Measurements from ENCODE around the gene VRK2.
"Not testable (repeated sequence)": the region's sequence is repeated elsewhere in the genome, so short reads cannot be mapped to it uniquely, and the experiment has no call there.

The VRK2 gene

GRCh38 chr2:58110765-58111164 is 64.2 kb downstream of the VRK2 start:
- no peak for DNase-seq

DNA sequence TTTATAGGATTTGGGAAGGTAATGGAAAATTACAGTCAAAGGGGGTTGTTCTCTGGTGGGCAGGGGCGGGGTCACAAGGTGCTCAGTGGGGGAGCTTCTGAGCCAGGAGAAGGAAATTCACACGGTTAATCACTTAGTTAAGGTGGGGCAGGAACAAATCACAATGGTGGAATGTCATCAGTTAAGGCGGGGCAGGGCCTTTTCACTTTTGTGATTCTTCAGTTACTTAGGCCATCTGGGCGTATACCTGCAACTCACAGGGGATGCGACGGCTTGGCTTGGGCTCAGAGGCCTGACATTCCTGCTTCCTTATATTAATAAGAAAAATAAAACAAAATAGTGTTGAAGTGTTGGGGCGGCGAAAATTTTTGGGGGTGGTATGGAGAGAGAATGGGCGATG is 67.0 kb downstream of the VRK2 start:
- not testable (repeated sequence) for DNase-seq

DNA sequence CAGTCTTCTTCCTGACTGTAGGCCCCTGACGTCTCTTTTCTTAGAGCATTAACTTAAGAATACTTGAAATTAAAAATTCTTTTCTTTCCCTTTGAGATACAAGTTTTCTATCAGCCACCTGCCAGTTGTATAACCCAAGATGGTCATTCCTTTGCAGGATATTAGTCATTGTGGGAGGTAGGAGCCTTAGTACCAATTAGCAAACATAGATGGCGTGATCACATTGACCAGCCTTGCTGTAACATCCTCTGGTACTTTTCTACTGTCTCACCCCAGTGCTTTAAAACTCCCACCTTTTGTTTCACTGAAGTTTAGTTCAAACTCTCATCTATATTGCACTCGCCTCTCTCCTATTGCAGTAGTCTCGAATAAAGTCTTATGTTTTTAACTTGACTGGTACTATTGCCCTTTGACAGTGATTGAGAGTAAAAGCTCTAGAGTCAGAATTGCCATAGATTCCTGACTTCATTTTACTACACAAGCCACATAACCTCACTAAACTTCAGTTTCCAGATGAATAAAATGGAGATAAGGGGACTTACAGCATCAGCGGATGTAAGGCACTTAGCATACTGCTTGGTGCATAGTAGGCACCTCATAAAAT is 74.1 kb downstream of the VRK2 start:
- DNase-seq: no peak

DNA sequence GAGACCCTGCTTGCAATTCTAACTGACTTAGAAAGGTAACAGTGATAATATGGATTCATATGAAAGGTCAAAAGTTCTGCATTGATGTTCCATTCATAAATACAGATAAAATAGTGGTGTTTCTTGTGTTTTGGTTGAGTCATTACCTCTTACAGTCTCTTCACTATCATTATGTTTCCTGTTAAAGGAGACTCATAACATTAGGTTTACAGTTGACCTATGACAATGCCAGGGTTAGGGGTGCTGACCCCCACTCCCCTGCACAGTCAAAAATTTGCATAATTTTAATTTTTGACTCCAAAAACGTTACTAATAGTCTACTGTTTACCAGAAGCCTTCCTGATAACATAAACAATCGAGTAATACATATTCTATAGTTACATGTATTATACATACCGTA is 75.4 kb downstream of the VRK2 start:
- DNase-seq: no peak

- no peak for DNase-seq
These were observed 75.9 kb downstream of the VRK2 start for GRCh38 chr2:58122540-58122939.

GRCh38 chr2:58127111-58127510 is 80.5 kb downstream of the VRK2 start:
- no peak for DNase-seq

DNA sequence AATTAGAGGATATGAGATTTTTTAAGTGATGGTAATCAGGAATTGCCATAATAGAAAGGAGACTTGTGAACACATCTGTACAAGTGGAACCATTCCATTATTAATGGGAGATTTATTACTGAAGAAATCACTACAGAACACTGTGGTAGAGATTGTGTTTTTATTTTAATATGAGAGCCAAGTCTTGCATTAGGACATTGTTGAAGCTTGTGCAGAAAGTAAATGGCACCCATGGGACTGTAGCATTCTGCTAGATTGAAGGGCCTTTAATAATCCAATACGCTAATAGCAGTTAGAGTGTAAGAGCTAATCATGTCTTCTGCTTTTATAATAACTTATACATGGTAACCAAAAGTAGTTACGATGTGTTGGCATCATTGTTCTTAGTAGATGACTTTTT is 83.6 kb downstream of the VRK2 start:
- no peak for DNase-seq

DNA sequence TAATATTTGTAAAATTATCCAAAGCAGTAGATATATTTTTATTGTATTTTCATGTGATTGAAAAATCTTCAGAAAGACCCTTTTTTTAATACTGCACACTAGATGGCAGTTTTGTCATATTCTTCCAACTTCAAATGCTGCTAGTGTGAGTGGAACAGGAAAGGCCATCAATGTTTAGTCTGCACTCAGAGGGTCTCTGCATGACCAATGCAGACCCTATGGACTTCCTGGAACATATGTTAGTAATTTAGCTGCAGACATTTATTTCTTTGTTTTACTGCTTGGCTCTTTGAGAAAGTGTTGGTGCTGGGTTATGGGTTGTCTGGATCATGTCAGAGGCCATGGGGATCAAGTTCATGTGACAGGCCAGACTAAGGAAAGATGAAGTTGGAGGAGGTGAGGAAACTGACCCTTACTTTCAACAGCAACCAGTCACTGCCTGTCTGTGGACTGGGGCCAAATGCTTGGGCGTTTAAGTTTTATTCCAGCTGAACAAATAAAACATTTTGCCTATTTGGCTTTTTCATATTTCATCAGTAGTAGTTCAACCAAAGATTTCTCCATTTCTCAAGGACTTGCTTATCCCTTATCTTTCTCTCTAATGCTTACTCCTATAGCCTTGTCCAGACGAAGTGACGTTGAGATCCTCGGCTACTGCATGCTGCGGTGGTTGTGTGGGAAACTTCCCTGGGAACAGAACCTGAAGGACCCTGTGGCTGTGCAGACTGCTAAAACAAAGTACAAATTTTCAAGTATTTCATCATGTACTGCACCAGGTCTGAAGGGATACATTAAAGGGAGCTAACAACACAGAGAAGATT is 84.8 kb downstream of the VRK2 start:
- no peak for DNase-seq

GRCh38 chr2:58133395-58133794 is 86.8 kb downstream of the VRK2 start:
- DNase-seq: no peak

DNA sequence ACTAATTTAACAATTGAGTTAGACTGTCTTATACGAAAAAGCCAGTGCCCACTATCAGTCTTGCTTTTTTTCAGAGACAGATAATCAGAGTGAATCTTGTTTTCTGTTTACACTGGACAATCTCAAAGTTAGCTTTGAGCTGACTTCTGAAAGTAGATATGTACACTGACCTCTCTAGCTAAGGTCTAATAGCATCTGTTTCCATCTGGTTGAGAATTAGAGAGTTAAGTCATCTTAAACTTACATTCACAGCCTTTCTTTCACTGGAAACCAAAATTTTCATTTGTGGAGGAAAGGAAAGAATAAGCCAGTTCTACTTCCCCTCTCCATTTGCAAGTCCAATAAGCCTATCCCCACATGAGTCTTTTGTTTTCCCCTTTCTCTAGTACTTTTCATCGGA is 89.3 kb downstream of the VRK2 start:
- DNase-seq: no peak

GRCh38 chr2:58137221-58137620 is 90.6 kb downstream of the VRK2 start:
- DNase-seq: no peak

GRCh38 chr2:58137856-58138255 is 91.2 kb downstream of the VRK2 start:
- DNase-seq: no peak

DNA sequence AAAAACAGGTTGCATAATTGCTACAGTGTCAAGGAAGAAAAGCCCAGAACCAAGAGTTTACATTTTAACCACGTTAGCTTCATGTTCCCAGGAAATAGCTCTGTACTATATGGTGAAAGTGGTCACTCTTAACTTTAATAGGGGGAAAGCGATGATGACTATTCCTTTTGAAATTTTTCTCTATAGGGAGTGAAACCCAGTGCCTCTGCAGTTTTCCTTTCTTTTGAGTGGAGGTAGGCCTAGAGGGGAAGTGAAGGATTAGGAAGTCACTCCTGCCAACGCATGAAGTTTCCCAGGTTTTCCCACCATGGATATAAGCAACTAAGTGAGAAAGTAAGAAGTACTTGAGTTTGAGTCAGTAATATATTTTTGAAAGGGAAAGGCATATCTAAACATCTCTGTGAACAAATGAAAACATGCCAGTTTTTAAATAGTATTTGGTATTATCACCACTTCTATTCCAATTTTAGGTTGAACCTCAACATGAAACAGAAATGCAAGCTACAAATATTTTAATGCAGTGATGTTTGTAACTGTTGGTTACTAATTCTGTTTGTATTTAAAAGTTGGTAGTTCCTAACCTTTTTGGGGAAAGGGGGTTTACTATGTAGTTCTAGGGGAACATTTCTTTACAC is 91.9 kb downstream of the VRK2 start:
- no peak for DNase-seq

- no peak for DNase-seq
These were observed 94.0 kb downstream of the VRK2 start for GRCh38 chr2:58140508-58141072.

GRCh38 chr2:58145769-58146168 is 99.2 kb downstream of the VRK2 start:
- DNase-seq: not testable (repeated sequence)

GRCh38 chr2:58146707-58147106 is 100.1 kb downstream of the VRK2 start:
- no peak for DNase-seq

GRCh38 chr2:58155160-58155778 is 108.7 kb downstream of the VRK2 start:
- DNase-seq: no peak

DNA sequence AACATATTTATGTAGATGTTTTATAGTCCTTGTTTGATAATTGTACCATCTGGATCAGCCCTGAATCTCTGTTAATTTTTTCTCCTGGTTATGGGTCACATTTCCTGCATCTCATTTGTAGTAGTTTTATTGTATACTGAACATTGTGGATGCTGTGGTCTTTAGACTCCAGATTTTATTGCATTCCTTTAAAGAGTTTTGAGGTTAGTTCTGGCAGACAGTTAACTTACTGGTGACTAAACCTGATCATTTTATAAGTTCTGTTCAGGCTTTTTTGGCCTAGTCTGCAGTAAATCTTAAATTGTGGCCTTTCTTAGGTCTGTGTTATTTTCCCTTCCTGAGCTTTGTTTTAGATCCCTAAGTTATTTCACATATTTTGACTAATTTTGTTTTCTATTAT is 110.2 kb downstream of the VRK2 start:
- DNase-seq: no peak

- DNase-seq: no peak
These were observed 111.1 kb downstream of the VRK2 start for GRCh38 chr2:58157754-58158153.

DNA sequence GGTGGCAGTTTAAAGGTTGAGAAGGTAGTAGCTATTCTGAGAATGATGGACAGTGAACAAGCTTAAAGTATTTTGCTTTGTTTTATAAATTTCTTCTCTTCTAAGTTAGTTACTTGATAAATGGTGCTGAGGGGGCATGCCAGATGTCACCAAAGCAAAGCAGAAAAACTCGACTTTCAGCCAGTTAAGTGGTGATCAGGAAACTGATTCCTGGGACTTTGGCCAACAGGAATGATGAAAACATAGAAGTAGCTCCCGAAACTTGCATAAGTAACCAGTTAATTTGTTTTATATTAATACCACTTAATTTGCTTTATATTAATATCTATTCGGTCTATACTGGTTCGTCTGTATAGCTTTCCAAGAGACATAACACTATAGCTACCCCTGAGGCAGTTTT is 111.9 kb downstream of the VRK2 start:
- no peak for DNase-seq

DNA sequence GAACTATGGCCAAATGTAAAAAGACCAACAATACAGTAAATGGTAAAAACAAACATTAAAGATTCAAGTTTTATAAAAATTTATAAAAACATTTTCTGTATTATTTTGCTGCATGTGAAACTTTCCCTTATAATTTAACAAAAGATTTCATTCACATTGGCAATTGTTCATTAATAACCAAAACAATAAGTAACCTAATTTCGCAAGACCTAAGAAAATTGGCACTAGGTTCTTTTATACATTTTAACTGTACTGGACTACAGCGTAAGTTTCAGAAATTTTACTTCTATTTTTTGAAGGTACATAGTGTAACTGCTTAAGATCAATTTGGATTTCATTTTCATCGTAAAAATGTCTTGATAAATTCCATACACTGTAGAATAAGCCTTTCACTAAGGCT is 117.3 kb downstream of the VRK2 start:
- DNase-seq: no peak

- peak; percentile 23 for DNase-seq
These were observed 121.5 kb downstream of the VRK2 start for GRCh38 chr2:58168130-58168529.

DNA sequence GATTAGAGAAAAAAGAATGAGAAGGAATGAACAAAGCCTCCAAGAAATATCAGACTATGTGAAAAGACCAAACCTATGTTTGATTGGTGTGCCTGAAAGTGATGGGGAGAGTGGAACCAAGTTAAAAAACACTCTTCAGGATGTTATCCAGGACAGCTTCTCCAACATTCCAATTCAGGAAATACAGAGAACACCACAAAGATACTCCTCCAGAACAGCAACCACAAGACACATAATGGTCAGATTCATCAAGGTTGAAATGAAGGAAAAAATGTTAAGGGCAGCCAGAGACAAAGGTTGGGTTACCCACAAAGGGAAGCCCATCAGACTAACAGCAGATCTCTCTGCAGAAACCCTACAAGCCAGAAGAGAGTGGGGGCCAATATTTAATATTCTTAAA is 123.2 kb downstream of the VRK2 start:
- DNase-seq: not testable (repeated sequence)
